ENCODE measurements around the gene TBC1D19. TPM values are rescaled to one million over a fixed set of nuclear protein-coding genes. Genes with fewer than 3 reads are reported as not detected.

TBC1D19 gene
- total and polyA plus RNA-seq, 9 of the 15 experiments (the other 6 are each of a cell fraction or from before 2014, with no cell fraction given): 0.73 to 5.6 (median 3.7) TPM

- TF ChIP-seq ZHX1 (conservative IDR thresholded peaks at IDR 0.05; ENCODE audit: low read length): no peak
- TF ChIP-seq SUPT5H (IDR thresholded peaks at IDR 0.05): no peak
- TF ChIP-seq SAP30 (IDR thresholded peaks at IDR 0.05; ENCODE audit: borderline replicate concordance, insufficient read depth, low read depth, low read length, poor library complexity, severe bottlenecking): no peak
- TF ChIP-seq ZNF436 (CRISPR knock-in tag; IDR thresholded peaks at IDR 0.05): no peak
- no peak for TF ChIP-seq ZNF583 (CRISPR knock-in tag; IDR thresholded peaks at IDR 0.05)
- peak; percentile 66 for TF ChIP-seq FOSL1 (tag; conservative IDR thresholded peaks at IDR 0.05)
- TF ChIP-seq HLTF (IDR thresholded peaks at IDR 0.05): no peak
- no peak for TF ChIP-seq ZFP1 (CRISPR knock-in tag; IDR thresholded peaks at IDR 0.05)
- TF ChIP-seq TRIM28 (IDR thresholded peaks at IDR 0.05): 0 out of 2 replicates have a peak, but pooled peaks have one; percentile 17
- 0 out of 2 replicates have a peak, but pooled peaks have one; percentile 18 for TF ChIP-seq ETV1 (tag; conservative IDR thresholded peaks at IDR 0.05; ENCODE audit: low read depth)
- peak; percentile 94 for TF ChIP-seq TEAD4 (IDR thresholded peaks at IDR 0.05; ENCODE audit: low read length)
- no peak for TF ChIP-seq TEAD4 (CRISPR knock-in tag; IDR thresholded peaks at IDR 0.05; ENCODE audit: borderline replicate concordance)
- no peak for TF ChIP-seq ZNF408 (CRISPR knock-in tag; IDR thresholded peaks at IDR 0.05; ENCODE audit: low read depth)
- TF ChIP-seq SIRT6 (IDR thresholded peaks at IDR 0.05; ENCODE audit: low read depth, low read length): no peak
- no peak for TF ChIP-seq BRD9 (IDR thresholded peaks at IDR 0.05; ENCODE audit: low read depth, partially characterized antibody)
- TF ChIP-seq RBM15 (IDR thresholded peaks at IDR 0.05; ENCODE audit: insufficient read depth, low read length): no peak
- TF ChIP-seq ZNF263 (CRISPR knock-in tag; IDR thresholded peaks at IDR 0.05; ENCODE audit: borderline replicate concordance): no peak
- no peak for TF ChIP-seq NCOA4 (IDR thresholded peaks at IDR 0.05; ENCODE audit: partially characterized antibody)
- no peak for TF ChIP-seq WHSC1 (IDR thresholded peaks at IDR 0.05; ENCODE audit: low read length)
- TF ChIP-seq PRMT5 (CRISPR knock-in tag; IDR thresholded peaks at IDR 0.05): no peak
- TF ChIP-seq SIN3A (IDR thresholded peaks at IDR 0.05; ENCODE audit: borderline replicate concordance in 2 of 2, control insufficient read depth in 1 of 2, low read depth in 2 of 2, low read length in 2 of 2): no peak
- no peak for TF ChIP-seq ZNF143 (CRISPR knock-in tag; IDR thresholded peaks at IDR 0.05)
- no peak for TF ChIP-seq CHD2 (IDR thresholded peaks at IDR 0.05; ENCODE audit: low read depth, low read length)
- no peak for TF ChIP-seq HOXB6 (CRISPR knock-in tag; IDR thresholded peaks at IDR 0.05; ENCODE audit: borderline replicate concordance)
- no peak for TF ChIP-seq ILF3 (IDR thresholded peaks at IDR 0.05; ENCODE audit: borderline replicate concordance)
- no peak for TF ChIP-seq ZNF134 (CRISPR knock-in tag; conservative IDR thresholded peaks at IDR 0.05)
- peak; percentile 78 for TF ChIP-seq FOXJ2 (tag; IDR thresholded peaks at IDR 0.05)
- TF ChIP-seq NBN (IDR thresholded peaks at IDR 0.05; ENCODE audit: low read depth): peak; percentile 90
- TF ChIP-seq FOXK1 (CRISPR knock-in tag; IDR thresholded peaks at IDR 0.05; ENCODE audit: borderline replicate concordance): no peak
Observed at GRCh38 chr4:26782168-26782829, 198.4 kb downstream of the TBC1D19 start (continued).
